HEK293 (cell line): ENCODE results near the gene TAS1R1.

ENCODE experiments used
- FEZF1 ChIP-seq: fragments of 450-650 bp; formaldehyde crosslinking; IDR thresholded peaks from 2 replicates; pipeline ENCODE4 v1.5.1; 2016; ENCODE audit warnings: missing biosample characterization, missing genetic modification characterization
- HOXA7 ChIP-seq: sonication (generic); formaldehyde crosslinking; IDR thresholded peaks from 2 replicates; pipeline ENCODE4 v1.8.1; 2022; ENCODE audit warnings: missing genetic modification reagents, borderline replicate concordance
- MYNN ChIP-seq: fragments of 450-650 bp; formaldehyde crosslinking; IDR thresholded peaks from 2 replicates; pipeline ENCODE4 v1.5.1; 2016; ENCODE audit warnings: missing biosample characterization, missing genetic modification characterization, borderline replicate concordance
- SETDB1 ChIP-seq: IDR thresholded peaks from one replicate; pipeline ENCODE4 v1.6.1; 2017; ENCODE audit warnings: mild to moderate bottlenecking, low read length, moderate library complexity, mixed read lengths; ENCODE audit not compliant: insufficient read length
- SP3 ChIP-seq: fragments of 450-650 bp; formaldehyde crosslinking; IDR thresholded peaks from 2 replicates; pipeline ENCODE4 v1.5.1; 2016; ENCODE audit warnings: missing biosample characterization, missing genetic modification characterization
- ZBTB8A ChIP-seq: fragments of 450-650 bp; formaldehyde crosslinking; IDR thresholded peaks from 2 replicates; pipeline ENCODE4 v1.5.1; 2016; ENCODE audit warnings: missing biosample characterization, missing genetic modification characterization
- ZNF112 ChIP-seq: fragments of 450-650 bp; formaldehyde crosslinking; IDR thresholded peaks from 2 replicates; pipeline ENCODE4 v1.5.0; 2017; ENCODE audit warnings: missing biosample characterization, missing genetic modification characterization
- ZNF138 ChIP-seq: fragments of 450-650 bp; formaldehyde crosslinking; IDR thresholded peaks from 2 replicates; pipeline ENCODE4 v1.5.1; 2016; ENCODE audit warnings: missing biosample characterization, missing genetic modification characterization, borderline replicate concordance
- ZNF530 ChIP-seq: fragments of 450-650 bp; formaldehyde crosslinking; IDR thresholded peaks from 2 replicates; pipeline ENCODE4 v1.5.1; 2016; ENCODE audit warnings: low read depth, missing biosample characterization, missing genetic modification characterization
- ZNF549 ChIP-seq: fragments of 450-650 bp; IDR thresholded peaks from 2 replicates; pipeline ENCODE4 v1.5.1; 2018; ENCODE audit warnings: missing biosample characterization, missing genetic modification characterization, mild to moderate bottlenecking, inconsistent platforms, moderate library complexity
- ZNF660 ChIP-seq: fragments of 450-650 bp; IDR thresholded peaks from 2 replicates; pipeline ENCODE4 v1.5.1; 2018; ENCODE audit warnings: missing biosample characterization, mild to moderate bottlenecking, missing genetic modification characterization
- ZSCAN30 ChIP-seq: fragments of 450-650 bp; IDR thresholded peaks from 2 replicates; pipeline ENCODE4 v1.5.1; 2018; ENCODE audit warnings: missing biosample characterization, mild to moderate bottlenecking, missing genetic modification characterization, moderate library complexity
- TF ChIP-seq, protein P1 (sequence below): fragments of 450-650 bp; formaldehyde crosslinking; IDR thresholded peaks from 2 replicates; pipeline ENCODE4 v1.5.1; 2016; ENCODE audit warnings: missing biosample characterization, missing genetic modification characterization
- TF ChIP-seq, protein P2 (sequence below): fragments of 450-650 bp; formaldehyde crosslinking; optimal IDR thresholded peaks from 2 replicates; pipeline ENCODE3; 2016; ENCODE audit warnings: missing biosample characterization, mild to moderate bottlenecking, missing genetic modification characterization

- TF ChIP-seq SETDB1 (no peak), ZNF530 (tag by site-specific recombination) (no peak), SP3 (tag by site-specific recombination) (no peak), HOXA7 (CRISPR knock-in tag) (no peak), ZNF138 (no peak), ZNF549 (tag by site-specific recombination) (no peak), ZNF112 (tag by site-specific recombination) (no peak), ZBTB8A (tag by site-specific recombination) (no peak), MYNN (no peak), FEZF1 (tag by site-specific recombination) (no peak), ZSCAN30 (tag by site-specific recombination) (no peak), ZNF660 (tag by site-specific recombination) (no peak)
- TF ChIP-seq, protein P1, sequence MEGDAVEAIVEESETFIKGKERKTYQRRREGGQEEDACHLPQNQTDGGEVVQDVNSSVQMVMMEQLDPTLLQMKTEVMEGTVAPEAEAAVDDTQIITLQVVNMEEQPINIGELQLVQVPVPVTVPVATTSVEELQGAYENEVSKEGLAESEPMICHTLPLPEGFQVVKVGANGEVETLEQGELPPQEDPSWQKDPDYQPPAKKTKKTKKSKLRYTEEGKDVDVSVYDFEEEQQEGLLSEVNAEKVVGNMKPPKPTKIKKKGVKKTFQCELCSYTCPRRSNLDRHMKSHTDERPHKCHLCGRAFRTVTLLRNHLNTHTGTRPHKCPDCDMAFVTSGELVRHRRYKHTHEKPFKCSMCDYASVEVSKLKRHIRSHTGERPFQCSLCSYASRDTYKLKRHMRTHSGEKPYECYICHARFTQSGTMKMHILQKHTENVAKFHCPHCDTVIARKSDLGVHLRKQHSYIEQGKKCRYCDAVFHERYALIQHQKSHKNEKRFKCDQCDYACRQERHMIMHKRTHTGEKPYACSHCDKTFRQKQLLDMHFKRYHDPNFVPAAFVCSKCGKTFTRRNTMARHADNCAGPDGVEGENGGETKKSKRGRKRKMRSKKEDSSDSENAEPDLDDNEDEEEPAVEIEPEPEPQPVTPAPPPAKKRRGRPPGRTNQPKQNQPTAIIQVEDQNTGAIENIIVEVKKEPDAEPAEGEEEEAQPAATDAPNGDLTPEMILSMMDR (tag by site-specific recombination): no peak
- TF ChIP-seq, protein P2, sequence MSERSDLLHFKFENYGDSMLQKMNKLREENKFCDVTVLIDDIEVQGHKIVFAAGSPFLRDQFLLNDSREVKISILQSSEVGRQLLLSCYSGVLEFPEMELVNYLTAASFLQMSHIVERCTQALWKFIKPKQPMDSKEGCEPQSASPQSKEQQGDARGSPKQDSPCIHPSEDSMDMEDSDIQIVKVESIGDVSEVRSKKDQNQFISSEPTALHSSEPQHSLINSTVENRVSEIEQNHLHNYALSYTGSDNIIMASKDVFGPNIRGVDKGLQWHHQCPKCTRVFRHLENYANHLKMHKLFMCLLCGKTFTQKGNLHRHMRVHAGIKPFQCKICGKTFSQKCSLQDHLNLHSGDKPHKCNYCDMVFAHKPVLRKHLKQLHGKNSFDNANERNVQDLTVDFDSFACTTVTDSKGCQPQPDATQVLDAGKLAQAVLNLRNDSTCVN (tag by site-specific recombination): no peak
Measured at GRCh38 chr1:6585841-6586240, 30.7 kb downstream of the TAS1R1 start.
